Peyer's patch (tissue), 4 donors: ENCODE results near the gene ATOX1.

Experiments used
- POLR2A ChIP-seq, 2 donors: fragments of 450-650 bp; IDR thresholded peaks; one replicate each; pipeline ENCODE4 v1.5.1; 2017; ENCODE audit warnings: antibody characterized with exemption in 2 of 2, mild to moderate bottlenecking in 2 of 2, moderate library complexity in 2 of 2
- TF ChIP-seq, protein P1 (sequence below), 6 experiments: fragments of 450-650 bp in 4 of 6; fragments of 200-600 bp in 2 of 6; sonication (generic) in 1 of 6; IDR thresholded peaks; one replicate each; pipeline ENCODE4 v1.5.1; 2017 to 2019; ENCODE audit warnings: antibody characterized with exemption in 6 of 6, mild to moderate bottlenecking in 3 of 6, moderate library complexity in 1 of 6

DNA sequence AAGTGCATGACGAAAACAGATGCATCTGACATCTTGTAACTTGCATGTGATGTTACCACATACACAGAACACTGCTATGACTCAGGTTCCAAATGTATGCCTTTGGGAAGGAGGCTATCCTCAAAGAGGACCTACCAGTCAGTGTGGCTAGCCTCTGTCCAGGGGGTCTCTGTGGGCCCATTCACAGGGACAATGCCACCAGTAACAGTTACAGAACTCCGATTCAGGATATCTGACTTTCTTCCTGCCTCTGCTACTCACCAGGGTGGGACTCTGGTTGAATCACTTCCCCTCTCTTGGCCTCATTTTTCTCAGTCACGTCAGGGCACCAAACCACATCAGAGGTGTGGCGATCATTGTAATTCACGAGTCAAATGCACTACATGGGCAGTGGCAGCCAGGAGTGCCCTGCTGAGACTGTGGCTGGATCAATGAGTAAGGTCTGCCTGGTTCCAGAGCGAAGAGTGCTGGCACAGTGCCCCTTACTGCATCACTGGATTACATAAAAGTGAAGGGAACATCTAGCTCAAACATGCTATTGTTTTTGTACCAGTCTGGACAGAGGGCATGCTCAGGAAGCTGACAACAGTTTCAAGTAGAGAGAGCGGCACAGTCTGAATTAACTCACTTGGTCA is 13.2 kb downstream of the ATOX1 start:
- TF ChIP-seq, protein P1, sequence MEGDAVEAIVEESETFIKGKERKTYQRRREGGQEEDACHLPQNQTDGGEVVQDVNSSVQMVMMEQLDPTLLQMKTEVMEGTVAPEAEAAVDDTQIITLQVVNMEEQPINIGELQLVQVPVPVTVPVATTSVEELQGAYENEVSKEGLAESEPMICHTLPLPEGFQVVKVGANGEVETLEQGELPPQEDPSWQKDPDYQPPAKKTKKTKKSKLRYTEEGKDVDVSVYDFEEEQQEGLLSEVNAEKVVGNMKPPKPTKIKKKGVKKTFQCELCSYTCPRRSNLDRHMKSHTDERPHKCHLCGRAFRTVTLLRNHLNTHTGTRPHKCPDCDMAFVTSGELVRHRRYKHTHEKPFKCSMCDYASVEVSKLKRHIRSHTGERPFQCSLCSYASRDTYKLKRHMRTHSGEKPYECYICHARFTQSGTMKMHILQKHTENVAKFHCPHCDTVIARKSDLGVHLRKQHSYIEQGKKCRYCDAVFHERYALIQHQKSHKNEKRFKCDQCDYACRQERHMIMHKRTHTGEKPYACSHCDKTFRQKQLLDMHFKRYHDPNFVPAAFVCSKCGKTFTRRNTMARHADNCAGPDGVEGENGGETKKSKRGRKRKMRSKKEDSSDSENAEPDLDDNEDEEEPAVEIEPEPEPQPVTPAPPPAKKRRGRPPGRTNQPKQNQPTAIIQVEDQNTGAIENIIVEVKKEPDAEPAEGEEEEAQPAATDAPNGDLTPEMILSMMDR (IDR thresholded peaks at IDR 0.05): no peak
- no peak for TF ChIP-seq POLR2A (IDR thresholded peaks at IDR 0.05)
